Measurements from ENCODE around the gene BORCS8.
"Not testable (repeated sequence)": the region's sequence is repeated elsewhere in the genome, so short reads cannot be mapped to it uniquely, and the experiment has no call there.

BORCS8 gene

GRCh38 chr19:19226204-19226603 lies 34.3 kb upstream of the BORCS8 start (continued):
- TF ChIP-seq CSRNP3 (CRISPR knock-in tag; IDR thresholded peaks at IDR 0.05): no peak
- TF ChIP-seq GLIS3 (CRISPR knock-in tag; IDR thresholded peaks at IDR 0.05): no peak
- no peak for TF ChIP-seq ZFP30 (CRISPR knock-in tag; IDR thresholded peaks at IDR 0.05)
- no peak for TF ChIP-seq ZNF70 (CRISPR knock-in tag; IDR thresholded peaks at IDR 0.05)

GRCh38 chr19:19224852-19225494 lies 33.0 kb upstream of the BORCS8 start:
- no peak for ATAC-seq
- TF ChIP-seq ZC3H10 (CRISPR knock-in tag; IDR thresholded peaks at IDR 0.05) (no peak), ISL1 (CRISPR knock-in tag; IDR thresholded peaks at IDR 0.05) (no peak), GLIS3 (CRISPR knock-in tag; IDR thresholded peaks at IDR 0.05) (no peak)

- no peak for ATAC-seq
- TF ChIP-seq ZNF565 (CRISPR knock-in tag; conservative IDR thresholded peaks at IDR 0.05; ENCODE audit: low read depth) (no peak), ZFP30 (CRISPR knock-in tag; IDR thresholded peaks at IDR 0.05) (no peak), ARNTL (CRISPR knock-in tag; IDR thresholded peaks at IDR 0.05; ENCODE audit: borderline replicate concordance, low read depth) (no peak), ESRRG (CRISPR knock-in tag; IDR thresholded peaks at IDR 0.05) (no peak)
Measured at GRCh38 chr19:19224150-19224851, 32.3 kb upstream of the BORCS8 start.

DNA sequence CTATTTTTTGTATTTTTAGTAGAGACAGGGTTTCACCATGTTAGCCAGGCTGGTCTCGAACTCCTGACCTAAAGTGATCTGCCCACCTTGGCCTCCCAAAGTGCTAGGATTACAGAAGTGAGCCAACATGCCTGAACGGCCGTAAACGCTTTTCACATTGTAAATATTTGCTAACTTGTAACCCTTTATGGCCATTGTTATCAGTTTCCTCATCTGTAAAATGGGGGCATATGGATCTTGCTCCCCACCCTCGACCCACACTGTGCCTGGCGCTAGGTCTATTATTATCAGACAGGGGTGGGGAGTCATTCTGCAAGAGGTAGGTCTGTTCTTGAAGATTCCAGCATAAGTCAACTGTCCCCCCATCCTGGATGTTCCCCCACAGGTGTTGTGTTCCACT lies 31.7 kb upstream of the BORCS8 start:
- no peak for ATAC-seq
- TF ChIP-seq SNAI2 (CRISPR knock-in tag; IDR thresholded peaks at IDR 0.05) (no peak), CSRNP3 (CRISPR knock-in tag; IDR thresholded peaks at IDR 0.05) (no peak), TOX (CRISPR knock-in tag; IDR thresholded peaks at IDR 0.05; ENCODE audit: borderline replicate concordance) (no peak), ISL1 (CRISPR knock-in tag; IDR thresholded peaks at IDR 0.05) (no peak), ZFP30 (CRISPR knock-in tag; IDR thresholded peaks at IDR 0.05) (no peak), ZNF565 (CRISPR knock-in tag; conservative IDR thresholded peaks at IDR 0.05; ENCODE audit: low read depth) (no peak), BACH2 (CRISPR knock-in tag; IDR thresholded peaks at IDR 0.05; ENCODE audit: borderline replicate concordance) (no peak)

GRCh38 chr19:19223060-19223459 lies 31.1 kb upstream of the BORCS8 start:
- no peak for ATAC-seq

DNA sequence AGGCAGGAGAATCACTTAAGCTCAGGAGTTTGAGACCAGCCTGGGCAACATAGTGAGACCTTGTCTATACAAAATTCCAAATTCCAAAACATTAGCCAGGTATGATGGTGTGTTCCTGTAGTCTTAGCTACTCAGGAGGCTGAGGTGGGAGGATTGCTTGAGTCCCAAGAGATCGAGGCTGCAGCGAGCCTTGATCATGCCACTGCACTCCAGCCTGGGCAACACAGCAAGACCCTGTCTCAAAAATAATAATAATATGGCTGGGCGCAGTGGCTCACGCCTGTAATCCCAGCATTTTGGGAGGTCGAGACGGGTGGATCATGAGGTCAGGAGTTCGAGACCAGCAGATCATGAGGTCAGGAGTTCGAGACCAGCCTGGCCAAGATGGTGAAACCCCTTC lies 29.0 kb upstream of the BORCS8 start:
- ATAC-seq: not testable (repeated sequence)

More at GRCh38 chr19:19223060-19223459, 31.1 kb upstream of the BORCS8 start:
- TF ChIP-seq ZC3H10 (CRISPR knock-in tag; IDR thresholded peaks at IDR 0.05) (no peak), SNAI2 (CRISPR knock-in tag; IDR thresholded peaks at IDR 0.05) (no peak), RARB (CRISPR knock-in tag; IDR thresholded peaks at IDR 0.05) (no peak), OSR1 (CRISPR knock-in tag; IDR thresholded peaks at IDR 0.05) (no peak), CSDC2 (CRISPR knock-in tag; IDR thresholded peaks at IDR 0.05) (no peak), ESRRG (CRISPR knock-in tag; IDR thresholded peaks at IDR 0.05) (no peak), ARNTL (CRISPR knock-in tag; IDR thresholded peaks at IDR 0.05; ENCODE audit: borderline replicate concordance, low read depth) (no peak)
- TF ChIP-seq, protein P1, sequence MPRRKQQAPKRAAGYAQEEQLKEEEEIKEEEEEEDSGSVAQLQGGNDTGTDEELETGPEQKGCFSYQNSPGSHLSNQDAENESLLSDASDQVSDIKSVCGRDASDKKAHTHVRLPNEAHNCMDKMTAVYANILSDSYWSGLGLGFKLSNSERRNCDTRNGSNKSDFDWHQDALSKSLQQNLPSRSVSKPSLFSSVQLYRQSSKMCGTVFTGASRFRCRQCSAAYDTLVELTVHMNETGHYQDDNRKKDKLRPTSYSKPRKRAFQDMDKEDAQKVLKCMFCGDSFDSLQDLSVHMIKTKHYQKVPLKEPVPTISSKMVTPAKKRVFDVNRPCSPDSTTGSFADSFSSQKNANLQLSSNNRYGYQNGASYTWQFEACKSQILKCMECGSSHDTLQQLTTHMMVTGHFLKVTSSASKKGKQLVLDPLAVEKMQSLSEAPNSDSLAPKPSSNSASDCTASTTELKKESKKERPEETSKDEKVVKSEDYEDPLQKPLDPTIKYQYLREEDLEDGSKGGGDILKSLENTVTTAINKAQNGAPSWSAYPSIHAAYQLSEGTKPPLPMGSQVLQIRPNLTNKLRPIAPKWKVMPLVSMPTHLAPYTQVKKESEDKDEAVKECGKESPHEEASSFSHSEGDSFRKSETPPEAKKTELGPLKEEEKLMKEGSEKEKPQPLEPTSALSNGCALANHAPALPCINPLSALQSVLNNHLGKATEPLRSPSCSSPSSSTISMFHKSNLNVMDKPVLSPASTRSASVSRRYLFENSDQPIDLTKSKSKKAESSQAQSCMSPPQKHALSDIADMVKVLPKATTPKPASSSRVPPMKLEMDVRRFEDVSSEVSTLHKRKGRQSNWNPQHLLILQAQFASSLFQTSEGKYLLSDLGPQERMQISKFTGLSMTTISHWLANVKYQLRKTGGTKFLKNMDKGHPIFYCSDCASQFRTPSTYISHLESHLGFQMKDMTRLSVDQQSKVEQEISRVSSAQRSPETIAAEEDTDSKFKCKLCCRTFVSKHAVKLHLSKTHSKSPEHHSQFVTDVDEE (CRISPR knock-in tag; IDR thresholded peaks at IDR 0.05): no peak

DNA sequence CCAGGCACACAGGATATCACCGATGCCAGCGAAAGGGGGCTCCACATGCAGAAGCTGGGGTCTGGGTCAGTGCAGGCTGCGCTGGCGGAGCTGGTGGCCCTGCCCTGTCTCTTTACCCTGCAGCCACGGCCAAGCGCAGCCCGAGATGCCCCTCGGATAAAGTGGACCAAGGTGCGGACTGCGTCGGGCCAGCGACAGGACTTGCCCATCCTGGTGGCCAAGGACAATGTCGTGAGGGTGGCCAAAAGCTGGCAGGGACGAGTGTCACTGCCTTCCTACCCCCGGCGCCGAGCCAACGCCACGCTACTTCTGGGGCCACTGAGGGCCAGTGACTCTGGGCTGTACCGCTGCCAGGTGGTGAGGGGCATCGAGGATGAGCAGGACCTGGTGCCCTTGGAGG lies 27.0 kb upstream of the BORCS8 start:
- ATAC-seq: no peak
- TF ChIP-seq CSRNP3 (CRISPR knock-in tag; IDR thresholded peaks at IDR 0.05) (no peak), CSDC2 (CRISPR knock-in tag; IDR thresholded peaks at IDR 0.05) (no peak), TOX (CRISPR knock-in tag; IDR thresholded peaks at IDR 0.05; ENCODE audit: borderline replicate concordance) (no peak), ZFP30 (CRISPR knock-in tag; IDR thresholded peaks at IDR 0.05) (no peak), BACH2 (CRISPR knock-in tag; IDR thresholded peaks at IDR 0.05; ENCODE audit: borderline replicate concordance) (no peak), SNAI2 (CRISPR knock-in tag; IDR thresholded peaks at IDR 0.05) (no peak), ESRRG (CRISPR knock-in tag; IDR thresholded peaks at IDR 0.05) (no peak), ZFP3 (CRISPR knock-in tag; IDR thresholded peaks at IDR 0.05) (no peak), ZNF565 (CRISPR knock-in tag; conservative IDR thresholded peaks at IDR 0.05; ENCODE audit: low read depth) (no peak), ARNTL (CRISPR knock-in tag; IDR thresholded peaks at IDR 0.05; ENCODE audit: borderline replicate concordance, low read depth) (no peak), GLIS3 (CRISPR knock-in tag; IDR thresholded peaks at IDR 0.05) (no peak), ZNF70 (CRISPR knock-in tag; IDR thresholded peaks at IDR 0.05) (no peak), OSR1 (CRISPR knock-in tag; IDR thresholded peaks at IDR 0.05) (no peak), PPARA (CRISPR knock-in tag; IDR thresholded peaks at IDR 0.05; ENCODE audit: borderline replicate concordance) (no peak), POU6F1 (CRISPR knock-in tag; IDR thresholded peaks at IDR 0.05; ENCODE audit: borderline replicate concordance, low read depth) (no peak)
